SHP77 (cell line): ENCODE measurements around the gene TSHZ3.

ENCODE experiments used
- DNase-seq, 2 experiments: peaks; one replicate each; lab custom pipeline; 2025; lab: John Stamatoyannopoulos, UW

Gene TSHZ3

DNA sequence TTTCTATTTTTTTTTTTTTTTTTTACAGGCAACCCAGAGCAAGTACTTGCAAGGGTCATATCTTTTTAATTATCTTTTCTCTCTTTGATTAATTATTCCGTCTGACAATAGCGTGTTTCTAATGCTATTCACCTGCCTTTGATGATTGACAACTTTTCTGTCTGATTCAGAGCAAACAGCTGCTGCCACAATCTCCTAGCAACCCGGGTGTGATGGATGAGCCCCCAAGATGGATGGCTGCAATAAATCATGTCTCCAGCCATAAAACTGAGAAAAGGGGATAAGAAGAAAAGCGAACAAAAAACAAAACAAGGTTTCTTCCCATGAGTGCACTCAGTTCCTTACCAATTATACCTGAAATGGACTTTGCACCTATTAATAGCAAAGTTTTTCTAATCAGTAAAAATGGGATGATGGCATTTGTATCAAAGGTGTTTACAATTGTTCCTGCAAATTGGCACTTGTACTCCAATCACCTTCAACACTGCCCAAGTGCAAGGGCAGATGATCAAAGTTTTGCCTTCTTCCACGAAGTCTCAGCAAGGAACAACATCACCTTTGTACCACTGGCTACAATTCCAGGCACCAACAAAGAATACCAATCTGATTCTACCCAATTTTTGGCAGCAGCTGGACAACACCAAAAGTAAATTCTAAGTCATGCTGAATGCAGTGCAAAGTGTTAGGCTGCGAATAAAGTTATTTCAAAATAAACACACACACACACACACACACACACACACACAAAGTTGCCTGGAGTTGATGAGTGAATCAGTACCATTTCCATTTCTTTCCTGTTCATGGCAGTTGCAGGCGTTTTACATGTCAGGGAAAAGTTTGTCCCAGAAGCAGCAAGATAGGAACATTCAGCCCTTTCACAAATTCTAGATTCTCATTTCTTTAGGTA is 12.0 kb downstream of the TSHZ3 start:
- no peak for DNase-seq

- no peak for DNase-seq
These were observed 13.5 kb downstream of the TSHZ3 start for GRCh38 chr19:31335716-31336115.

GRCh38 chr19:31334849-31335624 is 14.2 kb downstream of the TSHZ3 start:
- DNase-seq = no peak

DNA sequence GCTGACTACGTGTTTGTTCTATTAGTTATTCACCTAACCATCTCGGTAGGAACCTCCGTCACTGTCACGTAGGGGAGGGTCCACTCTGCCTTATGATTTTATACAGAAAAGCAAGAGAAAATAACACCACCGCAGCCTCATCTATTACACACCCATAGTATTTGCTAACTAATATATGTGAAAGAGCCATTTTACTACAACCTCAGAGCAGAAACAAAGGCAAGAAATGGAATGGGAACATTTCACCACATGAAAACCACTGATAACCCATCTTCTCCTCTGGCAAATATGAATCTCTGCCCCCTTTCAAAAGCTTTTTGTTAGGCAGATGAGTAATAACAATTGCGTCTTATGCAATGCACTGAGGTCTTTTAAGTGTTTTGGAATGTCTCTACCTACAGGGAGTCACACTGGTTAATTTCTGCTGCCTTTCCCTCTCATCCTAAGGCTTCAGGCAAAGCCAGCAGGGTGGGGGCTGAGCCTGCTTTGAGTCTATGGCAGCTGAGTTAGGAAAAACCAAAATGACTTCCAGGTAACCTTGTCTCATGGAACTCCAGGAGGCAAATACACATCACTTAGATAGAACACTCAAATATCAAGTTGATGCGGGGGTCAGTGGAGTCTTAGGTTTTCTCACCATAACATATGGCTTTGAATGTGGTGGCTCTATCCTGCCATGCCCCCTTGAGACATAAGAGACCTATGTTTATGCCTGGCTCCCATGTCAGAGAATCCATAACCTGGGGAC is 15.0 kb downstream of the TSHZ3 start:
- no peak for DNase-seq

DNA sequence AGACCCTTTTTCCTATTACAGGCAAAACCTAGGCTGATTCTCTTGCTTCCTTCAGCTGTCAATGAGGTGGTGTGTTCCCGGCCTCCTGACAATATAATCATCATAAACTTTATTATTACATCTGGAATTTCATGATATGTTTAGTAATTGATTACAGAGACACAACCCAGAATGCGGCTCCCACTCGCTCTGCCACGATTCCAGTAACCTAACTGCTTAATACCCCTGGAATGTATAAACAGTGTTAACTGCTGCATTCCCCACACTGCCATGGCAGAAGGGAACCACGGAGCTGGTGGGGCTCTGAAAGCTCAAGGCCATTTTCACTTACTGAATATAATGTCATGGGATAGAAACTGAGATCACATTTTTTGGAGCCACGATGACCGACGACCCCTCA is 17.1 kb downstream of the TSHZ3 start:
- no peak for DNase-seq

- DNase-seq = no peak
These were observed 17.7 kb downstream of the TSHZ3 start for GRCh38 chr19:31331536-31331935.

DNA sequence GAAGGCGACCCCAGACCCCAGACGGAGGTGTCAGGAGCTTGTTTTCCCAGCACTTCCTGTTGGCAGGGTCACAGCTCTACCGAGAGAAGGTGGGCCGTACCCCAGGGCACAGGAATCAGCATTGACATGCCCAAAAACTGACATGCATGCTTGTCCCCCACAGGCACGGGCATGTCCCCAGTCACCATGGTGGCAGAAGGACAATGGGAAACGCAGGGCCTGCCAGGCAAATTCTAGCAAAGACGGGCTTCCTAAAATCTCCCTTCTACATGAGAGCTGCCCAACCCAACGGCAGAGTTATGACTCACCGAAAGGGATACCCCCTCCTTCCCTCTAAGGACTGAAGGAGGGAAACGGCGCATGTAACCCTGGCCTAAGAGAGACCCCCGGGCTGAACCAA is 18.5 kb downstream of the TSHZ3 start:
- DNase-seq = no peak

- DNase-seq = no peak
These were observed 19.0 kb downstream of the TSHZ3 start for GRCh38 chr19:31330237-31330636.

DNA sequence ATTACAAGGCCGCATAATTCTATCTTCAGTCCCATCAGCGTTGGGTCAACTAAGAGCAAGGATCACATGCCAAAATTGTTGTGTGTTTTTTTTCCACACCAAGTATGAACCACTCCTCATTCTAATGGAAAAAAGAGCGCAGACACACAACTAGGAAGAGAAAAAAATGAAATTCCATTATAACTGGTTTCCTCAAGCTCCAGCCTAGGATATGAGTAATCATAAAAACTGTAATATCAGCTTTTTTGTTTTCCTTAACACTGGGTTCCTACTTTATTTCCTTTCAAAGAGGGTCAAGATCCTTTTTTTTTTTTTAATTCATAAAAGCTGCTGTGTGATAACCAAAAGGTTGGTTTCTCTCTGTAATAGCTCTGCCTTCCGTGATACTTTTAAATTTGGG is 19.4 kb downstream of the TSHZ3 start:
- DNase-seq = no peak

DNA sequence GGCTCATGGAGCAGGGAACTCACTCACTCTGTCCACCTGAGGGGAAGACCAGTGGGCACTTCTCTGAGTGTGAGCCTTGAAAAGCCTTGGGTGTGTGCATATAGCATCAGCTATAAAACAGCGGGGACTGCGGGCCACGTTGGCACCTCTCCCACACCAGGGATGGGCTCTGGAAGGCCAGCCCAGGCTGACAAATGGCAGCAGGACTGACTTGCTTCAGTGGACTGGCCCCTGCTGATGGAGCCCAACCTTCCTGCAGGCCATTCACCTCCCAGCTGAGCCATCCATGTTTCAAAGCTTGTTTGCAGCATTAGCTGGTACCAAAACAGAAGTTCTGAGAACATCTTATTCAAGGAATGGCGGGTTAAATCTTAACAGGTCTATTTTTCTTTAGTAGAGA is 21.0 kb downstream of the TSHZ3 start:
- DNase-seq = no peak

GRCh38 chr19:31326329-31327028 is 22.8 kb downstream of the TSHZ3 start:
- DNase-seq = no peak

GRCh38 chr19:31325342-31325741 is 23.9 kb downstream of the TSHZ3 start:
- no peak for DNase-seq

DNA sequence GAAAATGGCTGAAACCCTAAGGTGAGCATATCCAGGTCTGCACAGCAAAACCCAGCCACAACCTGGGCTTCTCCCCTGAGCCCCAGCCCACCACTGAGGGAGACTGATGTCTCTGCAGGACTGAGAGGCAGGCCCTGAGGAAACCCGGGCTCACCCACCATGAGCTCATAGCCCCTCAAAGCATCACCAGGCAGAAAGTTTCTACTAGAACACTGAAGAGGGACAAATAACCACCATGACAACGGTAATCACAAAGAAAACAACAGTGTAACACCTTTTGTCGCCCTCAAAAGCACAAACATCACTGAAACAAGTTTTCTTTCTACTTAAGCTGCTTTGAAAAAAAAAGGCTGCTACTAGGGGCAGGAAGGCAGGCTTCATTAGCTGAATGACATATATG is 29.8 kb downstream of the TSHZ3 start:
- no peak for DNase-seq

- no peak for DNase-seq
These were observed 30.3 kb downstream of the TSHZ3 start for GRCh38 chr19:31318790-31319425.

DNA sequence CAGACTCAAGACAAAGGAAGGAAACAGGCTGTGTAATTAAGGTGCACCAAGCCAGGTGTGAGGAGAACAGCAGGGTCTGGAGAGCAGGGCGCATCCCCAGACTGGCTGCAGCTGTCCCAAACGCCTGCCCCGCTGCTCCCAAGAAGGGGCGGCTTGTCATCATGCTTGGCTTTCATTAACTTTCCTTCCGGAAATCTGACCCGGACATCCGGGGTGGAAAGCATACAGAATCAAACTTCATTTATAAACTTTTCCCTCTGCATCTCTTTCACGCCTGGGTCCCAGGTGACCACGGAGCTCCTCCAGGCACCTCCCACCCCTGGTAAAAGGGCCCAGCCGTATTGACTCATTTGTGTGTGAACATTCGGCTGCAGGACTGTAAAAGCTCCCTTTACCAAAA is 31.7 kb downstream of the TSHZ3 start:
- no peak for DNase-seq

GRCh38 chr19:31317093-31317492 is 32.1 kb downstream of the TSHZ3 start:
- no peak for DNase-seq

DNA sequence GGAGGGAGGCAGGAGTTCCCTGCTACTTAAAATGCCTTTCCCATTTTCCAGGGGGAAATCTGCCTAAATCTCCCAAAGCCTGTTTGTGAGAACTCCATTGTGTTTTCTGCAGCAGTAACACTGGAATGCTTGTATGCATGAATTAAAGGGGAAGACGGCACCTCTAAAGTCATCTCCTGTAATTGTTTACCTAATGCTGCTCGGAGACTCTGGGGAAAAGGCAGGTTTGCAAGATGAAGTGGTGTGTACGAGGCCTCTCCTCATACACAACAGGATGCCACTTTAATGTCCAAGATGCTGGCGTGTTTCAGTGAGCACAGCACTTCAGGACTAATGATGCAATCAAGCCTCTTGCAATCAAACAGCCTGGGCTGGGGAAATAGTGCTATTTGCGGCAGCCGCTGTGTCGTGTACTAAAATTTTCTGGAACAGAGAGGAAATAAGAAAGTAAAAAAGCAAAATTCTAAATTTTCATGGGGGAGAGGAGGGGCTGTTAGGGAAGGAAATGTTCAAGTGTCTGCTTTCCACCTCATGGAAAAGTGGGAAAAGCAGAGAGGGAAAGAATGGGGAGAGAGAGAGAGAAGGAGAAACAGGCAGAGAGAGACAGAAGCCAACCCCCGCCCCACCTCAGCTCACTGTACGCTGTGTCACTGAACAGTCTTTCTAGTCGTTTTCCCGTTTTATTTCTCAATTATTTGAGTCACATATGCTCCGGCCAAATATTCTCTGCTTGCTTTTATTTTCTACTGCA is 32.9 kb downstream of the TSHZ3 start:
- no peak for DNase-seq

- DNase-seq = no peak
These were observed 33.6 kb downstream of the TSHZ3 start for GRCh38 chr19:31315652-31316051.

GRCh38 chr19:31314849-31315629 is 34.2 kb downstream of the TSHZ3 start:
- DNase-seq = no peak

- no peak for DNase-seq
These were observed 35.1 kb downstream of the TSHZ3 start for GRCh38 chr19:31314156-31314555.
